K562 (cell line): ENCODE results near the gene CRYBA4. TPM values are rescaled to one million over a fixed set of nuclear protein-coding genes. Genes with fewer than 3 reads are reported as not detected.

Source experiments
- ATAC-seq: fragments of 200-7000 bp; cut with Tn5 transposase; 3 replicates; pipeline ENCODE4 v1.9.1; 2020; ENCODE audit warnings: moderate library complexity
- BruUV-seq: library from RNA; stranded (reverse); fragments of 400-500 nt; replicated peaks from 2 replicates; lab custom pipeline; 2021; lab: Mats Ljungman, UMichigan
- CTCF ChIA-PET: fragments of 300-600 bp; formaldehyde crosslinking; extraction: SDS; loops from one replicate; lab custom pipeline; 2021; ENCODE audit warnings: low intra/inter-chr PET ratio; lab: Yijun Ruan, JAX
- POLR2A ChIA-PET: fragments of 300-600, 350-650 bp; sonication (Branson Sonifier 250); formaldehyde crosslinking; extraction: SDS; loops from one replicate; lab custom pipeline; 2021; ENCODE audit warnings: antibody characterized with exemption, inconsistent platforms; lab: Yijun Ruan, JAX
- DNase-seq, 4 experiments: peaks; one replicate each; pipeline versions ENCODE4 v3.0.0 to v3.0.0-alpha.2; 2011 to 2018; ENCODE audit warnings: low spot score in 3 of 4, mixed read lengths in 3 of 4; ENCODE audit errors: extremely low read depth in 1 of 4
- FAIRE-seq: peaks from 2 replicates; lab custom pipeline; 2011; peaks lifted over from hg19 to GRCh38; lab: Jason Lieb, UNC
- H2AFZ ChIP-seq: 2 replicates; pipeline ENCODE4 v1.6.0; 2011; ENCODE audit warnings: low read depth, low read length, control low read depth, inconsistent platforms
- H3K27ac ChIP-seq: fragments of 200-600 bp; 3 replicates; pipeline ENCODE4 v1.8.0; 2011; ENCODE audit warnings: low read depth, mild to moderate bottlenecking, control low read depth, inconsistent platforms, low read length, moderate library complexity, mixed read lengths; ENCODE audit errors: extremely low read depth
- H3K27me3 ChIP-seq, 2 experiments: fragments of 300-600 bp in 1 of 2; 2 replicates in 1 of 2; 3 replicates in 1 of 2; pipeline versions ENCODE4 v1.6.0 to v1.8.0; 2011; ENCODE audit warnings: inconsistent platforms in 2 of 2, low read length in 2 of 2, mild to moderate bottlenecking in 1 of 2, mixed read lengths in 1 of 2, moderate library complexity in 1 of 2; ENCODE audit not compliant: control insufficient read depth in 2 of 2, insufficient read depth in 2 of 2
- H3K36me3 ChIP-seq: fragments of 300-600 bp; 3 replicates; pipeline ENCODE4 v1.8.0; 2011; ENCODE audit warnings: mild to moderate bottlenecking, low read length, inconsistent platforms; ENCODE audit not compliant: control insufficient read depth, insufficient read depth
- H3K4me1 ChIP-seq, 2 experiments: fragments of 200-600 bp in 1 of 2; replicated peaks in 1 of 2; 2 replicates in 1 of 2; 3 replicates in 1 of 2; pipeline versions ENCODE4 v1.5.1 to v1.8.0; 2011; ENCODE audit warnings: inconsistent platforms in 2 of 2, low read length in 2 of 2, mild to moderate bottlenecking in 1 of 2, mixed read lengths in 1 of 2, moderate library complexity in 1 of 2; ENCODE audit not compliant: control insufficient read depth in 2 of 2, insufficient read depth in 2 of 2
- H3K4me2 ChIP-seq: 2 replicates; pipeline ENCODE4 v1.6.1; 2011; ENCODE audit warnings: low read length, control low read depth, inconsistent platforms, mixed read lengths; ENCODE audit not compliant: insufficient read depth
- H3K4me3 ChIP-seq: fragments of 200-600 bp; sonication (generic), shearing (Covaris generic); 2 replicates; pipeline ENCODE4 v1.5.1; 2016; ENCODE audit warnings: control low read depth, inconsistent platforms
- H3K79me2 ChIP-seq: fragments of 200-600 bp; 3 replicates; pipeline ENCODE4 v1.8.0; 2011; ENCODE audit warnings: low read length, inconsistent platforms; ENCODE audit not compliant: control insufficient read depth, insufficient read depth
- H3K9ac ChIP-seq, 2 experiments: 2 replicates each; pipeline versions ENCODE4 v1.6.0 to v1.6.1; 2011; ENCODE audit warnings: low read depth in 2 of 2, low read length in 2 of 2, control low read depth in 1 of 2, inconsistent platforms in 1 of 2, mild to moderate bottlenecking in 1 of 2, mixed read lengths in 1 of 2; ENCODE audit not compliant: insufficient read depth in 1 of 2
- H3K9me1 ChIP-seq: one replicate; pipeline ENCODE4 v1.6.0; 2011; ENCODE audit warnings: inconsistent platforms, mild to moderate bottlenecking, low read length, moderate library complexity; ENCODE audit not compliant: control insufficient read depth, insufficient read depth
- H3K9me3 ChIP-seq: replicated peaks from 2 replicates; pipeline ENCODE4 v1.5.1; 2011; ENCODE audit warnings: low read depth, low read length, inconsistent platforms; ENCODE audit not compliant: control insufficient read depth, insufficient read depth
- H4K20me1 ChIP-seq: replicated peaks from 2 replicates; pipeline ENCODE4 v1.6.1; 2011; ENCODE audit warnings: low read length, inconsistent platforms, mixed read lengths; ENCODE audit not compliant: control insufficient read depth, insufficient read depth
- CTCF ChIP-seq, 3 experiments: IDR thresholded peaks in 2 of 3; conservative IDR thresholded peaks in 1 of 3; 2 replicates each; pipeline ENCODE4 v1.5.1; 2011 to 2012; ENCODE audit warnings: low read length in 3 of 3, mild to moderate bottlenecking in 3 of 3, control low read depth in 2 of 3, improper control_type of control experiment in 1 of 3, inconsistent platforms in 1 of 3, low read depth in 1 of 3, mixed read lengths in 1 of 3, moderate library complexity in 1 of 3; ENCODE audit not compliant: insufficient read depth in 2 of 3
- DPF2 ChIP-seq: fragments of 450-650 bp; IDR thresholded peaks from 2 replicates; pipeline ENCODE4 v1.6.1; 2016
- MYNN ChIP-seq, 2 experiments: sonication (generic); formaldehyde crosslinking in 1 of 2; IDR thresholded peaks; 2 replicates each; pipeline versions ENCODE4 v1.5.0 to v1.6.1; 2016 to 2020; ENCODE audit warnings: antibody characterized with exemption in 1 of 2, missing genetic modification reagents in 1 of 2
- PML ChIP-seq: IDR thresholded peaks from 2 replicates; pipeline ENCODE4 v1.6.1; 2012; ENCODE audit warnings: low read length, inconsistent platforms
- PRDM10 ChIP-seq: fragments of 450-650 bp; IDR thresholded peaks from 2 replicates; pipeline ENCODE4 v1.6.1; 2018; ENCODE audit not compliant: partially characterized antibody
- SMC3 ChIP-seq: conservative IDR thresholded peaks from 2 replicates; pipeline ENCODE4 v1.6.1; 2011; ENCODE audit warnings: low read depth, low read length, improper control_type of control experiment; ENCODE audit not compliant: insufficient read depth
- SP2 ChIP-seq: IDR thresholded peaks from 2 replicates; pipeline ENCODE4 v1.6.1; 2011; ENCODE audit warnings: mild to moderate bottlenecking, low read depth, low read length, moderate library complexity; ENCODE audit not compliant: poor library complexity, severe bottlenecking; ENCODE audit errors: extremely low read depth
- TEAD4 ChIP-seq, 2 experiments: sonication (generic) in 1 of 2; formaldehyde crosslinking in 1 of 2; IDR thresholded peaks; 2 replicates each; pipeline versions ENCODE4 v1.6.1 to v1.8.0; 2012 to 2022; ENCODE audit warnings: borderline replicate concordance in 1 of 2, inconsistent platforms in 1 of 2, low read length in 1 of 2, mild to moderate bottlenecking in 1 of 2, missing genetic modification reagents in 1 of 2
- TFE3 ChIP-seq: fragments of 450-650 bp; formaldehyde crosslinking; IDR thresholded peaks from 2 replicates; pipeline ENCODE4 v1.4.0; 2020; ENCODE audit warnings: mild to moderate bottlenecking, mixed read lengths
- ZNF174 ChIP-seq: fragments of 250-450 bp; sonication (Bioruptor Pico); IDR thresholded peaks from 2 replicates; pipeline ENCODE4 v1.4.0; 2020; ENCODE audit warnings: mild to moderate bottlenecking
- ZNF77 ChIP-seq: fragments of 250-450 bp; sonication (Bioruptor Pico); IDR thresholded peaks from 2 replicates; pipeline ENCODE4 v1.5.0; 2020
- WGBS: fragments of 100-300 bp; shearing (Covaris generic); methylation state at CpG from one replicate; pipeline ENCODE4 v1.1.6; 2016; ENCODE audit warnings: low coverage, mixed read lengths; ENCODE audit not compliant: insufficient coverage; ENCODE audit errors: missing lambda C conversion rate; 5-methylcytosine and 5-hydroxymethylcytosine counted together
- in situ Hi-C: fragments of 300-500 bp; cut with MboI; formaldehyde crosslinking; loops from 4 replicates; pipeline ENCODE4 v1.15.0; 2018; ENCODE audit warnings: inconsistent platforms, mixed read lengths
- intact Hi-C: fragments of 100-400 bp; cut with micrococcal nuclease; formaldehyde crosslinking; loops from 2 replicates; pipeline ENCODE4 v1.14.2; 2022
- polyA plus RNA-seq, 8 experiments: library from polyadenylated mRNA; depleted of rRNA in 4 of 8; stranded (reverse) in 5 of 8; unstranded in 3 of 8; fragments of >200 nt; fragmentation: Nextera tagmentation in 2 of 8; fragmentation: Illumina TruSeq in 1 of 8; extraction: Ambion mirVana in 2 of 8; extraction: Trizol in 1 of 8; gene quantifications; 2 replicates each; pipeline versions ENCODE4 v1.2.1 to v1.2.3, GENCODE V29; 2011 to 2014; ENCODE audit warnings: inconsistent platforms in 1 of 8, missing spikeins in 1 of 8
- total RNA-seq, 7 experiments: library from RNA; depleted of rRNA in 6 of 7; stranded (reverse); fragments of >200 nt in 6 of 7; fragmentation: Illumina TruSeq in 2 of 7; extraction: Trizol in 2 of 7; gene quantifications; 2 replicates each; pipeline versions ENCODE4 v1.2.1 to v1.2.3, GENCODE V29; 2011 to 2021; ENCODE audit warnings: low replicate concordance in 1 of 7

The CRYBA4 gene
- total and polyA plus RNA-seq, 9 of the 15 experiments (the other 6 are each of a cell fraction or from before 2014, with no cell fraction given), result 0.59 to 3.3 (median 1.6) TPM

- DNase-seq, result peak in 1 of 4 experiments; percentile 19
- no peak overlapping the region for H3K4me3 ChIP-seq
- no peak overlapping the region for H3K4me2 ChIP-seq
- no peak overlapping the region for H3K9ac ChIP-seq
- H3K36me3 ChIP-seq, result no peaks in the 10 kb centered on the region
- BruUV-seq, result no TSS peak
- H3K79me2 ChIP-seq, result peaks cover 11% of the 10 kb centered on the region
- H4K20me1 ChIP-seq, result no peaks in the 10 kb centered on the region
- H3K4me1 ChIP-seq, result peaks cover 9 to 18% of the 10 kb centered on the region in 2 experiments; a peak in 4 of 5 replicates
- FAIRE-seq, result peak; percentile 69
- ATAC-seq, result peak; percentile 32
- WGBS, result 0% methylated on average over 1 of the region's 2 CpGs
- no peak for TF ChIP-seq TEAD4 (IDR thresholded peaks at IDR 0.05; ENCODE audit: low read length)
- no peak for TF ChIP-seq TEAD4 (CRISPR knock-in tag; IDR thresholded peaks at IDR 0.05; ENCODE audit: borderline replicate concordance)
- no peak for TF ChIP-seq MYNN (IDR thresholded peaks at IDR 0.05)
- no peak for TF ChIP-seq MYNN (CRISPR knock-in tag; IDR thresholded peaks at IDR 0.05)
- no peak for TF ChIP-seq DPF2
- no peak for TF ChIP-seq TFE3 (CRISPR knock-in tag)
- no peak for TF ChIP-seq SP2
- no peak for TF ChIP-seq ZNF174 (CRISPR knock-in tag)
- peak; percentile 43 to 70 (median 44) for TF ChIP-seq CTCF (IDR thresholded peaks at IDR 0.05 in 2 of 3, conservative IDR thresholded peaks at IDR 0.05 in 1 of 3; ENCODE audit: insufficient read depth in 2 of 3, low read depth in 1 of 3, low read length in 3 of 3)
- no peak for TF ChIP-seq SMC3
- peak; percentile 27 for TF ChIP-seq PRDM10
- TF ChIP-seq ZNF77, result no peak
- no peak for TF ChIP-seq PML
- TF ChIP-seq, all 486 proteins: peak for 2
- Histone ChIP-seq H3K27ac (no peak overlapping the region), H3K9me3 (no peaks in the 10 kb centered on the region), H3K9me1 (no peaks in the 10 kb centered on the region), H2AFZ (no peak overlapping the region), H3K27me3 (no peaks in the 10 kb centered on the region)
- in situ Hi-C loops, result no loop called here
- ChIA-PET POLR2A (no interaction called here), CTCF (no interaction called here)
- intact Hi-C loops, result loop anchor here (5.0 kb wide), 1 partner anchor 272 kb away; no protein-coding TSS in a partner anchor
Measured at GRCh38 chr22:26669060-26669481, 47.3 kb downstream of the CRYBA4 start.
